Activated effector memory CD4-positive, alpha-beta T cell treated with Interleukin-2 at 50 U/mL for 16 hours (primary cell): ENCODE data around the gene SPPL2A.
"Not testable (repeated sequence)": the region's sequence is repeated elsewhere in the genome, so short reads cannot be mapped to it uniquely, and the experiment has no call there.

Experiments used
- DNase-seq: peaks from one replicate; pipeline ENCODE4 v3.0.0-alpha.2; 2020

The SPPL2A gene, protein sequence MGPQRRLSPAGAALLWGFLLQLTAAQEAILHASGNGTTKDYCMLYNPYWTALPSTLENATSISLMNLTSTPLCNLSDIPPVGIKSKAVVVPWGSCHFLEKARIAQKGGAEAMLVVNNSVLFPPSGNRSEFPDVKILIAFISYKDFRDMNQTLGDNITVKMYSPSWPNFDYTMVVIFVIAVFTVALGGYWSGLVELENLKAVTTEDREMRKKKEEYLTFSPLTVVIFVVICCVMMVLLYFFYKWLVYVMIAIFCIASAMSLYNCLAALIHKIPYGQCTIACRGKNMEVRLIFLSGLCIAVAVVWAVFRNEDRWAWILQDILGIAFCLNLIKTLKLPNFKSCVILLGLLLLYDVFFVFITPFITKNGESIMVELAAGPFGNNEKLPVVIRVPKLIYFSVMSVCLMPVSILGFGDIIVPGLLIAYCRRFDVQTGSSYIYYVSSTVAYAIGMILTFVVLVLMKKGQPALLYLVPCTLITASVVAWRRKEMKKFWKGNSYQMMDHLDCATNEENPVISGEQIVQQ

DNA sequence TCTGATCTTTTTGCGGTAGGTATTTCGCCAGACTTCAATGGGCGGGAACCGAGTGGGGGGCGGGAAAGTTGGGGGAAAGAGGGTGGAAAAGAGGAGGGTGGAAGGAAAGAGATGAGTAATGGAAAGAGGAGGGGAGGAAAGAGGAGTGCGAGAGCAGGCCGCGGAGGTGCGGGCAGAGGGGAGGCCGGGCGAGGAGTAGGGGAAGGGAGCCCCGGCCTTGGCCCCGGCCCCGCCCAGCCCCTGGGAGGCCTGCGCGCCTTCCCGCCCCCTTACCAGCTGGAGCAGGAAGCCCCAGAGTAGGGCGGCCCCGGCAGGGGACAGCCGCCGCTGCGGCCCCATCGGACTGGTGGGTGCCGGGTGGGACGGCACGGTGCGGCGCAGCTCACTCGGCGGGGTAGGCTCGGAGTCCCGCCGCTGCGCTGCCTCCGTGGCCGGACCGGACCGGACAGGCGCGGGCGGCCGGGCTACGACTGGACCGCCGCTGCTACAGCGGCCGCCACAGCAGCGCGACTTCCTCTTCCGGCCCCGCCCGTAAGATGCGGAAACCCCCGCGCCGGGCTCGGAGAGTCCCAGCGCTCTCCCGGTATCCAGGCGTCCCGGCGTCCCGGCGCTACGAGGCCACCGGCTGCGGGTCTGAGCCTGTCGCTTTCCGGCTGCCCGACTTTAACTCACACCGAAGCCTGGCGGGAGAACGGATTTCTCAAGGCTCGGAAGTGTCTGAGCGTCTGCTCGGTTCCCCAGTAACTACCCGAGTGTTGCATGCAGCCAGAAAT is at the start of gene SPPL2A:
Gene SPPL2A (minus strand): TSS at position 512 of the 773 bp plus-strand sequence. CDS start 173 bp downstream, at position 339.
- peak; percentile 73 for DNase-seq

DNA sequence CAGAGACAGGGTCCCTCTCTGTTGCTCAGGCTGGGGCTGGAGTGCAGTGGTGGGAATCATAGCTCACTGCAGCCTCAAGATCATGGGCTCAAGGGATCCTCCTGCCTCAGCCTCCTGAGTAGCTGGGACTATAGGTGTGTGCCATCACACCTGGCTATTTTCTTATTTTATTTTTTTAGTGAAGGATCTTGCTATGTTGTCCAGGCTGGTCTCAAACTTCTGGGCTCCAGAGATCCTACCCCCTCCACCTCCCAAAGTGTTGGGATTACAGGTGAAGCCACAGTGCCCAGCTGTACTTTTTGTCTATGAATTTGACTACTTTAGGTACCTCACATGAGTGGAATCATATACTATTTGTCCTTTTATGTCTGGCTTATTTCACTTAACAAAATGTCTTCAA is 49.1 kb upstream of the SPPL2A start:
- no peak for DNase-seq

DNA sequence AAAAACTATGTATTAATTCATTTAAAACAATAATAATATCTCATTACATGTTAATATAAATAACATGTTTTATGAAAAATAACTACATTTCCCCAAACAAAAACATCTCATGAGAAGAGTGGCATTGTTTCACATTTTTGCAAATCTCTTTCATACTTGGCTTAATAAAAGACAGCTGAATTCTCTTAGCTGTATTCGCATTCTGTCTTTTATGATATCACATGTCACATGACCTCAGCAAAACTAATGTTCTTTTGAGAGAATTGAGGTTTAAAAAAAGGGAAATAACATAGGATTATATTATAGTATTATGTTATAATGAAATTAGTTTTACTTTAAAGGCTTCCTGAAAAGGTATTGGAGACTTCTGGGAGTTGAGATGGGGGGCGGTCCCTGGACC is 48.4 kb upstream of the SPPL2A start:
- no peak for DNase-seq

DNA sequence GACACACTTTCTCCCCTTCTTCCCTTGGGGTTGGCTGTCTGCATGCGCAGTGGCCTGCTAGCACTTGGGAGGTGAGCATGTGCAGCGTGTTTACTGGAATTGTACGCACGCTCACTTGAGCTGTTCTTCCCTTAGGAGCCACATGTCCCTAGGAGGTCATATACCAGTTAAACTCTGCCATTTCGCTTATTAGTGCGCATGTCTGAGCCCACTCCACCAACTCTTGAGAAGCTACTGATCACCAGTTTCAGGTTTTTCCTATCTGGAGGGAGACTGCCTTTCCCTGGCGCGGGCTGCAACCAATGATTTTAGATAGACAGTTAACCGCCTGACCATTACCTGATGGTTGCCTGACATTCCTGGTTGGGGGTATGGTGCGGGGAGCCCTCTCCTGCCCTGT is 47.6 kb upstream of the SPPL2A start:
- no peak for DNase-seq

DNA sequence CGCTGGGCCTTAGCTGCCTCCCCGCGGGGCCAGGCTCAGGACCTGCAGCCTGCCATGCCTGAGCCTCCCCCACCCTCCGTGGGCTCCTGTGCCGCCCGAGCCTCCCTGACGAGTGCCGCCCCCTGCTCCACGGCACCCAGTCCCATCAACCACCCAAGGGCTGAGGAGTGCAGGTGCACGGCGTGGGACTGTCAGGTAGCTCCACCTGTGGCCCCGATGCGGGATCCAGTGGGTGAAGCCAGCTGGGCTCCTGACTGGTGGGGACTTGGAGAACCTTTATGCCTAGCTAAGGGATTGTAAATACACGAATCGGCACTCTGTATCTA is 46.6 kb upstream of the SPPL2A start:
- not testable (repeated sequence) for DNase-seq

DNA sequence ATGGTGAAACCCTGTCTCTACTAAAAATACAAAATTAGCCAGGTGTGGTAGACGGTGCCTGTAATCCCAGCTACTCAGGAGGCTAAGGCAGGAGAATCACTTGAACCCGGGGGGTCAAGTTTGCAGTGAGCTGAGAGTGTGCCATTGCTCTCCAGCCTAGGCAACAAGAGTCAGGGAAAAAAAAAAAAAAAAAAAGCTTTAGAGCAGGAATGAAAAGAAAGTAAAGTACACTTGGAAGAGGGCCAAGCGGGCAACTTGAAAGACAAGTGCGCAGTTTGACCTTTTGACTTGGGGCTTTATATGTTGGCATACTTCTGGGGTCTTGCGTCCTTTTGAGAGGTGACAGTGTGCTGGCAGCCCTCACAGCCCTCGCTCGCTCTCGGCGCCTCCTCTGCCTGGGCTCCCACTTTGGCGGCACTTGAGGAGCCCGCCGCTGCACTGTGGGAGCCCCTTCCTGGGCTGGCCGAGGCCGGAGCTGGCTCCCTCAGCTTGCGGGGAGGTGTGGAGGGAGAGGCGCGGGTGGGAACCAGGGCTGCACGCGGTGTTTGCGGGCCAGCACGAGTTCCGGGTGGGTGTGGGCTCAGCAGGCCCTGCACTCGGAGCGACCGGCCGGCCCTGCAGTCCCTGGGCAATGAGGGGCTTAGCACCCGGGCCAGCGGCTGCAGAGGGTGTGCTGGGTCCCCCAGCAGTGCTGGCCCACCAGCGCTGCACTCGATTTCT is 46.1 kb upstream of the SPPL2A start:
- not testable (repeated sequence) for DNase-seq

DNA sequence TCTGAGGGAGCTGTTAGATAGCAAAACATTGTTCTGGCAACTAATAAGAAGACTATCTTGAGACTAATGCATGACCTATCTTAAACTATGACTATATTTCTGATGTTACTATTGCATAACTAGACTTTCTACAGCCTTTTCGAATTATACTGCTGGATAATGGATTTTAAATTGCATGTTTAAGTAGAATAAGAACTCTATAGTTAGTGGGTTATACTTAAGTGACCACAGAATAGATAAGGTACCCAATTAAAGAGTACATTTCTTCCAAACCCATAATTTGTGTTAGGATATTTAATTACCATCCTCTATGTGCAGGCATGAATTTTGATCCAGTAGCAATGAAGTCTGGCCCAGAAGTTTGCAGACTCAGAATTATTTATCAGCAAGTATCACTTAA is 44.6 kb upstream of the SPPL2A start:
- no peak for DNase-seq

DNA sequence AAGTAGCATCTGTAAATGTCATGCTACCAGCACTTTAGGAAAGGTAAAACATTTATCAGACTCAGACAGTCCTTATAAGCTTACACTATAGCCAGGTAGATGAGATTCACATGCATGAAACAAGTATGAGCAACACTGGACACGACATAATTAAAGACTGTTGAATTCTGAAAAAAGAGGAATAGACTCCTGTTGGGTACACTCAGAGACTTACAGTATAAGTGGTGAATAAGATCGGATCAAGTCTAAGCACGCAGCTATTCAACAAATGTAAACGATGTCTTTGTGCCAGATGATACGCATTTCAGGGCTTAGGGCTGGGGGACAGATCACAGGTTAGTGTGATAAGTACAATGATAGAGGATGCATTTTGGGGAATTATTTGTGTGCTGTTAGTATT is 43.2 kb upstream of the SPPL2A start:
- no peak for DNase-seq

DNA sequence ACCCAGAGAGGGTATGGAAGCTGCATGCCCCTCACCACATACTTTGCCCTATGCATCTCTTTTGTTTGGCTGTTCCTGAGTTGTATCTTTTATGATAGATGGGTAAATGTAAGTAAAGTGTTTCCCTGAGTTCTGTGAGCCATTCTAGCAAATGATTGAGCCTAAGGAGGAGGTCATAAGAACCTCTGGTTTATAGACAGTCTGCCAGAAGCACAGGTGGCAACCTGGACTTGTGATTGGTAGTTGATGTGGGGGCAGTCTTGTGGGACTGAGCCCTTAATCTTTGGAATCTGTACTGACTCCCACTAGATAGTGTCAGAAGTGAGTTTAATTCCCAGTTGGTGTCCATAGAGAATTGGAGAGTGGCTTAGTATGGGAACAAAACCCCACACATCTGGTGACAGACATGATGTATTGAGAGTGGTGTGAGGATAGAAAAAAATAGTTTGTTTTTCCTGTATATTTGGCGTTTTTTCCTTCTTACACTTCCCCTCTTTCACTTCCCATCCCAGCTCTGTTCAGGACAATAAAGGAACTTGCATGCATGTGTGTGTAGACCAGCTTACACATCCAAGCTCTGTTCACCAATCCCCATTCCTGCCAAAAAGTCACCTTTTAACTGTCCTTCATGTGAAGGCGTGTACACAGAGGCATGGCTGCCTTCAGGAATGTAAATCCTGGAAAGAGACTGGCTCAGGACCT is 38.1 kb upstream of the SPPL2A start:
- DNase-seq: no peak

DNA sequence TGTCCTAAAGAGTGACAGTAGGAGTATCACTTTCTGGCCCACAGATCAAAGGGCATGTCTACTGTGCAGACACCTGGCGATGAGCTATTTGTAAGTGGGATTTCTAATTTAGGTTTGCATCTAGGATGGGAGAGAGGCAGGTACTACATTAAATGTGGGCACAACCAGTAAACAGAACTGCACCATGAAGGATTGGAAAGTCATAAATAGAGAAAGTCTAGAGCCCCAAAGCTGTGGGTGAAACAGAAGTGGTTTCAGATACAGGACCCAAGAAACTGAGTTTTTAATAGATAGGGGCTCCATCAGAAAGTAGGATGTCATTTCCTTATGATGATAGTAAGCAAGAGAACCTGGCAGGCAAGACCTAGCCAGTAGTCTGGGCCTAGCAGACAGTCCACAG is 35.2 kb upstream of the SPPL2A start:
- DNase-seq: no peak

DNA sequence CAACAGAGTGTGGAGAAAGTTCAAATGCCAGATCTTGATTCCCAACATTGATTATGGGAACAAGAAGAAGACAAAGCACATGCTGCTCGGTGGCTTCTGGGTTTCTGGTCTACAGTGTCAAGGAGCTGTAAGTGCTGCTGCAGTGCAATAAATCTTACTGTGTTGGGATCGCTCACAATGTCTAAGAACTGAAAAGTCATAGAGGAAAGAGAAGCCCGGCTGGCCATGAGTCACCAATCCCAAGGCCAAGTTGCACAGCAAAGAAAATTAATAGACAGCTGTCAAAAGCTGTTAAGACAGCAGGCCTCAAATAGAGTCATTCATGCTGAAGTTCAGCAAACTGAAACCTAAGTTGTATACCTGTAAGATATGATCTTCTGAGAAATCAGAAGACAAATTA is 33.2 kb upstream of the SPPL2A start:
- DNase-seq: no peak

DNA sequence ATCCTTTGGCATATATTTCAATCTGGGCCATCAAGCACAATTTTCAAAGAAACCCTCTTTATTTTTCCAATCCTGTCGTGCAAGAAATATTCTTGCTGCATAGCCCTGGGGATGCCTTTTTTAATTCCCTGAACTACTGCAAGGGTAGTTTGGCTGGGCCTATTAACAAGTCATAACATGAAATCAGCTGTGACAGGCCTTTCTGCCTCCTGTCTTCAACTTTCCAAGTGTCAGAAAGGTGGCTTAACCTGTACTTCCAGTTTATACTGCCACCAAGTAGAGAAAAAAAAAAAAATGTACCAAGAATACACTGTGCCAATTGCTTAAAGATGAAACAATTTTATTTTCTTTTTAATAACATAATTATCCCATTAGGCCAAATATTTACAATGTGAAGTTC is 32.4 kb upstream of the SPPL2A start:
- DNase-seq: no peak

DNA sequence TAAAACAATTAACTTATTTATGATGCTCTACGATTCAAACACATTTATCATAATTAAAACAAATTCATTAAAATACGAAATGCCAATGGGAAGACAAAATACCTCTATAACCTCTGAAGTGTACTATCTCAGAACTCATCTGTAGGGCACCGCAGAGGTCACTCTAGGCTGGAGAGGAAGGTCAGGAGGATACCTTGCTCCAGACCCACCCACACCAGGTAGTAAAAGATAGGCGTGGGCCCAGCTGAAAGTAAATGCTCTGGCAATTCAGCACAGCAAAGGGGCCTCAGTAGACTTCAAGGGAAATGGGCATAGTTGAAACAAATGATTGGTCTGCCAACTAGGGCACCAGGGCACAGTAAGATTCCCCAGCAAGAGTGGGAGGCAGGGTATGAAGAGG is 26.0 kb upstream of the SPPL2A start:
- no peak for DNase-seq

DNA sequence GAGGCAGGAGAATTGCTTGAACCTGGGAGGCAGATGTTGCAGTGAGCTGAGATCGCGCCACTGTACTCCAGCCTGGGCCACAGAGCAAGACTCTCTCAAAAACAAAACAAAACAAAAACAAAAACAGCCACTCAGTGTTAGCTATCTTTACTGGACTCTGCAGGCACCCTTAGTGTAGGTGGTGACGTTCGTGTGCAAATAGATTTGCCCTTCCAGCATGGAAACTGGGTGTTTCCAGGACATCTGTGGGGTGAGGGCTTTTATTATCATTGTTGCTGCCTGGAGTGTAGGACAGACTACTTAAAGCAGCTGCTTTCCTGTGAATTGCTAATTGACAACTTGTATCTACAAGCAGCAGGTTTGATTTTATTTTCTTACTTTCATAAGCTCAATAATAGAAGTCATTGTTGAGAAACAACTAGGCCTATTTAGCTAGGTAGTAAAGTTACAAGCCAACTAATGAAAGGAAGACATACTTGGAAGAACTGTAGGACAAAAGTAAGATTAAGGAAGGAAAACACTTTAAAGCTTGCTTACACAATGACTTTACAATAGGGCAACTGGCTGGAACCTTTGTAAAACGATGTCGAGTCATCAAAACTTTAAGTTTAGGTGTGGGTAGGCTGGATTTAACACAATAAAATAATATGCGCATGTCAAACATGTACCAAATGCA is 25.4 kb upstream of the SPPL2A start:
- DNase-seq: no peak

DNA sequence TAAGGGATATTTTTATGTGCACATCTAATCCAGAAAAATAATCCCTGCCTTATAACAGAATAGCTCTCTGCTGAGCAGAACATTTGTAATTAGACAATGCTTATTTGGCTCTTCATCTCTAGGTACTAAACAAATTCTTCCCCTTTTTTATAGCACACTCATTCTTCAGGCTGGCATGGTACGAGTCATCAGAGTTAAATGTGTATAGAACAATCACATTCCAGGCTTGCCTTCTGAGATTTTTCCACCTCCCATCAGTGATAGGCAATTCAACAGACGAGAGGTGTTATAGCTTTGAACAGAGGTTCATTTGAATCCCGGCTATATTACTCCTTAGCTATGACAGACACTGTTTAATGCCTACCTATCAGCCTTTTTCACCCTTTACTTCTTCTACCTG is 21.4 kb upstream of the SPPL2A start:
- no peak for DNase-seq

DNA sequence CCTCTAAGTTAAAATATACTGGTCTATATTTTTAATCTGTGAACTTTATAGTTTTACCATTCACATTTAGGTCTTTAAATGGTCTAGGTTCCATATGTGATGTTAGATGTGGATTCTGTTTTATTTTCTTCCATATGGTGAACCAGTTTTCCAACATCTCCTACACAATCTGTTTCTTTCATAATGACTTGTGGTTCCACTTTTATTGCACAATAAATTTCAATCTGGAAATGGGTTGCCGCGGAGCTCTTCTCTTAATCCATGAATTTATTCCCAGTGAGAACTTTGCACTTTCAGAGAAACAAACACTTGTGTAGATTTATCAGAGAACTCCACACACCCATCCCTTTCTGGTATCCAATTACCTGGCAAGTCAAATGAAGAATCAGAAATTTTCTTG is 20.9 kb upstream of the SPPL2A start:
- DNase-seq: no peak

DNA sequence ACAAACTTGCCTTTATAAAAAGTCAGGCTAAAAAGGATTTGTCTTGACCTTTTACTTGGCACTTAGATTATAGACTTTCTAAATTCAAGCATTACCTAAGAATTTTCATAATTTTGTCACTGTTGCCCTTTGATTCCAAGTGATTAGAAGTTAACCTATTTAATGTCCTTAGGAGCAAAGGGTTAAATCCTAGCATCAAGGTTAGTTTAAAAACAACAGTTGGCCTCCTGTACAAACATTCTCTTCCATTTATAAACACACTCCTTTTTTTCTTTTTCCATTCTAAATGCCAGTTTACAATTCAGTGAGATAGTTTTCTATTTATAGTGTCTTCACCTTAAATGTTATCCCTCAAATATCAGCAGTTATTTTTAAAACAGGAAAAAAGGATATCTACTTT is 18.4 kb upstream of the SPPL2A start:
- no peak for DNase-seq

DNA sequence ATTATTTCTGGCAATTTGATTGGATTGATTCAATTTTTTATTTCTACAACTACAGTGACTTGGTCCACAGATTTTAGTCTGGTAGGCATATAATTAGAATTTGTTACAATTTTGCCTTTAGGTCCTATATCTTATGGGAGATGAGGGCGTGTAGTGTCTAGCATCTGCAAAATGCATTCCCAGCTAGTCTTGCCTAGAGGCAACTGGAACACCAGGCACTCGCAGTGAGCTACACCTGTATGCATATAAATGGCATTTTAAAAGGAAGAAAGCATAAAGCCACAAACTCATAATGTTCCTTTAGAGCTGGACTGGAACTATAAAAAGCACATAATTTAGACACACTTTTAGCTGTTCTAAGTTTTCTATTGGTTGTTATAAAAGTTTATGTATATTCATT is 17.9 kb upstream of the SPPL2A start:
- DNase-seq: no peak

DNA sequence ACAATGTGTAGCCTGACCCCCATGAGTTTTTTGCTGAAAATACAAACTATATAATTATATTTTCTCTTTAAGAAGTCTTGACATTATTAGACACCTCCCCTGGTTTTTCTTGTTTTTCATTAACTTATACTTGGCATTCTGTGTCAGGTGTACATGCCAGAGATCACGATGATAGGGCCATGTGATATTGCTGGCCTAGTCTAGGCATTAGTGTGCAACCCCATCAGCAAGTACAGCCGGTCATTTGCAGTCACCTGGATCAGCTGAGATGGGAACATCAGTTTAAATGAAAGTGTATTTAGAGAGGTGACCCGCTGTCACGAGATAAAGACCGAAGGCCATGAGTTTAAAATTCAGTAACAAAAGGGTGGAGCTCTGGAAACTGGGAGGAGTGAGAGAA is 12.6 kb upstream of the SPPL2A start:
- no peak for DNase-seq

DNA sequence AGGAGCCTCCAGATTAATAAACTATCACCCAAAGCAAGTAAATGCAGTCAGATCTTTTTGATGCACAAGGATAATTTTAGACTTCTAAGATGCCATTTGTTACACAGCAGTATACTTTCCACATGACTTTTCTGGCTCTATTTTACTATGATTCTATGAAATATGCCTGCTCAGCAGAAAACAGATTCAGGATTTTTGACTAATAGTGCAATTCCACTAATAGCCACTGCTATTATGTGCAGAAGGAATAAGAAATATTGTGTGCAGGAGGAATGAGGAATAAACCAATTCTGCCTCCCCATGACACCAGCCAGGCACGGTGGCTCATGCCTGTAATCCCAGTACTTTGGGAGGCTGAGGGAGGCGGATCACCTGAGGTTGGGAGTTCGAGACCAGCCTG is 11.5 kb upstream of the SPPL2A start:
- no peak for DNase-seq

DNA sequence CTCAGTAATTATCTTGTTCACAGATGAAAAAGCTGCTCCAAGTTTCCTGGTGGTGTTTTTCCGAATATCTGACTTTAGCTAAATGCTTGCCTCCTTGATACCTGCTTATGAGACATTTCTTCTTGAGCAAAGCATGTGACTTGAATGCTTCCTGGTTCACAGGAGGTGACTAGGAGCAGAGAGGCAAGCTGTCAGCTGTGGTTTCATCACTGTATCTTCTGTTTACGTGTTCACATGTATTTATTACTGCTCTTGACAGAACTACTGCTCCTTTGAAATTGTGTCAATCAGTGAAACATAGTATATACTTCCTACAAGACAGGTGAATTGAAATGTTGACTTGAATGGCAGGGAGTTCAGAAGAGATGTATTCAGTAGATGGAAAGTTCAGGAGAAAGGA is 8.9 kb upstream of the SPPL2A start:
- no peak for DNase-seq

DNA sequence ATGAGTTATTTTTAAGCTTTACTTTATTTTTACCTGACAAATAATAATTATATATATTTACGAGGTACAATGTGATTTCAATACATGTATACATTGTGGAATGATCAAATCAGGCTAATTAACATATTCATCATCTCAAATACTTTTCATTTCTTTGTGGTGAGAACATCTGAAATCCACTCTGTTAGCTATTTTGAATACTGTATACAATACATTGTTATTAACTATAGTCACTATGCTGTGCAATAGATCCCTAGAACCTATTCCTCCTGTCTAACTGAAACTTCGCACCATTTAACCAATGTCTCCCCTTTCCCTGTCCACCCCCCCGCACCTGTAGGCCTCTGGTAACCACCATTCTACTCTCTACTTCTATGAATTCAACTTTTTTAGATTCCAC is 7.9 kb upstream of the SPPL2A start:
- no peak for DNase-seq
